Stimulated activated CD8-positive, alpha-beta memory T cell treated with anti-CD3 and anti-CD28 coated beads, Interleukin-12 subunit alpha, Interleukin-12 subunit beta, amount 100 ng/mL, for 24 hours (primary cell): ENCODE data around the gene OTOP3.

Source experiments
- DNase-seq: peaks from one replicate; pipeline ENCODE4 v3.0.0-alpha.2; 2020; ENCODE audit errors: extremely low read depth

OTOP3 gene

DNA sequence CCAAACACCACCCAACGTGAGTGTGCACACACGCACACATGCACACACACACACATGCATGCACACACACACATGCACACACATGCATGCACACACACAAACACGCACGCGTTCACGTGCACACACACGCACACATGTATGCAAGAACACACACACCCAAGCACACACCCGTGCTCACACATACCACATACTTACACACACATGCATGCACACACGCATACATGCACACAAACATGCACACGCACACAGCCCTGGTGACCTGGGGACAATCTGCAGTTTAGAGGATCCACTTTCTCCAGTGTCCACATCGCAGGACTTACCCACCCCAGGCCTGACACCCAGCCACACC, 18.9 kb upstream of the OTOP3 start:
- DNase-seq: no peak

DNA sequence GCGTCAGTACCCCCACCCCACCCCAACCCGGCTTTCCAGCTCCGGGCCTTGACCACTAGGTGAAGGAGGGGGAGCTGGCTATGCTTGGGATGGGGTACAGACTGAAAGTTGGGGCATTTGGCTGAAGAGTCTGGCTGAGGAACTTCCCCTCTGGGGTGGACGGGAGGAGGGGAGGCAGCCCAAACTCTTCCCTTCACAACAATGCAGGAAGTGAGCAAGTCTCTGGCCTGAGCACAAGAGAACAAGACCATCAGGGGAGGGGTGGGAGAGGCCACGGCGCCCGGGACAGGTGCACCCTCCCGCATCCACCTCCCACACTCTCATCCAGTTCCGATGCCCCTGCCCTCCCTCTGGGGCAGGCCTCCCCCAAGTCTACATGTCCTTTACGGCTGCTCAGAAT, 18.3 kb upstream of the OTOP3 start:
- no peak for DNase-seq

DNA sequence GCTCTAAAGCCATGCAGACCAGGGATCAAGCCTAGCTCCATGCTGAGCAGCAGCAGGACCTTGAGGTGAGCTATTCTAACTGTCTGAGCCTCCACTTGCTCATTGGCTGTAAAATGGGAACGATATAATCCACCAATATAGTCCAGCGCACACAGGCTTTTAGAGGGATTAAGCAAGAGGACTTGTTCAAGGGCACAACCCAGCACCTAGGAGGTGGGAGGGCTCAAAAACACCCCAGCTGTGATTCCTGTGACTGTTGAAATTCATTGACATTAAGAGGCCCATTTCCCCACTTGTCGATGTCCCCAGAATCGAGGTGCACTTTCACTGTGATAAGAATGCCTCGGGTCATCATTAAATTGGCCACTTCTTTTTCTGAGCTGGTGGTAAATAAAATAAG, 16.8 kb upstream of the OTOP3 start:
- DNase-seq: no peak

DNA sequence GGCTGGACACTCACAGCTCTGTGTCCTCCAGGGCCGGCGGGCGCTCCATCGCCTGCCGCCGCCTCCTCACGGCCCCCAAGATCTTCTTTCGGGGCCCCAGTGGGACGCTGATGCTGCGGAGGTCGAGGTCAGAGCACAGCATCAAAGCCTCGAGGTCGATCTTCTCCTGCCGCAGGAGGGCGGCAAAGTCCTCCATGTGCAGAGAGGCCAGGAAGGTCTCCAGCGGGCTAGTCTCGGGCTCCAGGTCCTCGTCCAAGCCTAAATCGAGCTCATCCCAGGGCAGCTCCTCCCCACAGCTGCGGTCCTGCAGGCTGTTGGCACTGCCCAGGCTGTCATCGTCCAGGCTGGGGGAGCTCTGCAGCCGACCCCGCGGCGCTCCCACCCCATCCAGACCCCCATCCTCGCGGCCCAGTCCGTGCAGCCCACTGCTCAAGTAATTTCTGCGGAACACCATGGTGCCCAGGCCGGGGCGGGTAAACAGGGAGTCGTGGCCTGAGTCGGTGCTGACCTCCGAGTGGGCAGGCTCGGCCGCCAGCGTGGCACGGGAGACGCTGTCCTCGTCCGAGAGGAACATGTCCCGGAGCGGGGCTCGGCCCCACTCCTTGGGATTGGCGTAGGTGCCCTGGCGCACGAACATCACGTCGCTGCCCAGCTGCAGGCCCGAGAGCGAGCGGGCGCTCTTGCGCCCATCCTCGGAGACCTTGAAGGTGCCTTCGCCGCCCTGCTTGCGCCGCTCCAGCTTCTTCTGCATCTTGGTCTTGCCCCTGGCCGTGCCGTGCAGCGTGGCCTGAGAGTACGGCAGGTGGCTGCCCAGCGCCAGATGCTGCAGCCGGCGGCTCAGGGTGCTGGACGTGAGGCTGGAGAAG, 16.0 kb upstream of the OTOP3 start:
- no peak for DNase-seq

DNA sequence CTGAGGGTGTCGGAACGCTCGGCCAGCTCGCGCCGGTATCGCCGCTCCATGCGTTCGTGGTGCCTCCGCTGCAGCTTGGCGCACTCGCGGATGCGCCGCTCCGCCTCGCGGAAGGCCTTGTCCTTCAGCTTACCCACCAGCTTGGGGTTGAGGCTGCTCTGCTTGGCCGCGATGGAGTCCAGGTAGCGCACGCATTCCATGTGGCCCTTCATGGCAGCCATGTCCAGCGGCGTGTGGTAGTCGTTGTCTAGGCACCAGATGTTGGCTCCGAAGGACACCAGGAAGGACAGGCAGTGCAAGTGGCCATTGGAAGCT, 15.4 kb upstream of the OTOP3 start:
- DNase-seq: no peak

DNA sequence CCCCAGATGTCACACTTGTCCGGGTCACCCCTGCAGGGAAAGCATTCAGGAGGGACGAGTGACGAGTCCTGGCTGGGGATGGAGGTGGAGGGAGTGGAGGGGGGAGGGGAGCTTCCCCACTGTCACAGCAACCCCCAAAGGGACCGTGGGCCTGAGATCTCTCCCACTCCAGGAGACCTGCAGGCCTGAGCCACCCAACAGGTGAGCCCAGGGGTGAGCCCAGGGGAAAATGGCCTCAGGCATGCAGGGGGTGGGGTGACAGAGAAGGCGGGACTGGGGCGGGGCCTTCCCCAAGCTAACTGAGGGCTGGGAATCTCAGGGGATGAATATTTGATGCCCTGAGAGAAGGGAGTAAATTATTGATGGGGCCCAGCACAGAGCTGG, 15.1 kb upstream of the OTOP3 start:
- no peak for DNase-seq

DNA sequence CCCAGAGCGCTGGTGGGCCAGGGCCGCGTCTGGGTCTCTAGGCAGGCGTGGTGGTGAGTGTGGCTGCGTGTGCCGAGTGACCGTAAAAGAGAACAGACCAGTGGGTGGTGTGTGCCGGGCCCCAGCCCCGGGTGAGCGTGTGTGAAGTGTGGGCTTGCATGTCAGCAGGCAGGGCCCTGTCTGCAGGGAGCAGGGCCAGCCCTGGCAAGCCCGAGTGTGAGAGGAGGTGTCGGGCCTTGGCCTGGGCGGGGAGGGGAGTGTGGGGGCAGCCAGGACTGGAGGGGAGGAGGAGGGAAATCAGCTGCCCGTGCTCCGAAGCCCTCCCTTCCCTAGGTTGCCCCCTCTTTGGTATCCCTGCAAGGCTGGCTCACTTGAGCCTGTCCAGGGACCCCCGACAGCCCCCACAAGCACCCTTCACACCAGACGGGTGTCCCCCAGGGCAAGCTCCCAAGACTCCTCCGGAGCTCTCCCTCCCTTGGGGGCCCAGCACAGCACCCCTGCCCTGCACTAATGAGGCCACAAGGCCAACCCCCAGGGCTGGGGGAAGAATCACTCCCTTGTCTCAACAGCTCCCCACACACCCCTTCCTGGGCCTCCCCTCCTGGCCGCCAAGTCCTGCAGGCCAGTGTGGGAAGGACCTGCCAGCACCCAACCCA, 14.5 kb upstream of the OTOP3 start:
- no peak for DNase-seq

DNA sequence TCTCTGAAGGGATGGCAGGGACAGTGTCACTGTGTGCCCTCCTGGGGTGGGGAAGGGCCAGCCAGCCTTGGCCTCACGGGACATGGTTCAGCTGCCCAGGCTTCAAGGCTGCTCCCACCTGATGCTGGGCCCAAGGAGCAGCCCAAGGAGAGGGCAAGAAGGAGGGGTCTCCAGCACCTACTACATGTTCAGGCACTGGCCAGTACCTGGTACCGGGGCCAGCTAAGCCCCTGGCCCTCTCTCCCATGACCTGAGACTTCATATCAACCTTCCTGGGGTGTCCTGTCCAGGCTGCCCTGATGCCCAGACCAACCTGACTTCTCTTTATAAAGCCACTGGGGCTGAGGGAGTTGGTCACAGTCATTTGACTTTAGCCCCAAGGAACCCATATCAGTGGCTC, 13.9 kb upstream of the OTOP3 start:
- no peak for DNase-seq

DNA sequence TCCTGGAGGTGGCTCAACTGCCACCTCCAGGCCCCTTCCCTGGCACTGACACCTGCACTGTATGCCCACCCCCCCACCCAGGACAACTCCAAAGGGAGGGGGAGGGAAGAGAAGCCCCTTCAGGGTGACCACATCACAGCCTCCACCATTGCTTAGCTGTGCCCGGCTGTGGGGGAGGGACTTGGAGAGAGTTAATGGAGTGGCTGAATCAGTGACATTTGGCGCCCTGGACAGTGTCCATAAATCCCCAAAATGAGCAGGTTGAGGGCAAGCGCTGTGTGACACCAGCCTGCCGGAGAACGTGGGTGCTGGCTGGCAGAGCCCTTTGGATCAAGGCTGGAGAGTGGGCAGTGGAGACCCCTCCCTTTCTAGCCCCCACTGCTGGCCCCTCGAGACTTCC, 13.5 kb upstream of the OTOP3 start:
- DNase-seq: no peak

DNA sequence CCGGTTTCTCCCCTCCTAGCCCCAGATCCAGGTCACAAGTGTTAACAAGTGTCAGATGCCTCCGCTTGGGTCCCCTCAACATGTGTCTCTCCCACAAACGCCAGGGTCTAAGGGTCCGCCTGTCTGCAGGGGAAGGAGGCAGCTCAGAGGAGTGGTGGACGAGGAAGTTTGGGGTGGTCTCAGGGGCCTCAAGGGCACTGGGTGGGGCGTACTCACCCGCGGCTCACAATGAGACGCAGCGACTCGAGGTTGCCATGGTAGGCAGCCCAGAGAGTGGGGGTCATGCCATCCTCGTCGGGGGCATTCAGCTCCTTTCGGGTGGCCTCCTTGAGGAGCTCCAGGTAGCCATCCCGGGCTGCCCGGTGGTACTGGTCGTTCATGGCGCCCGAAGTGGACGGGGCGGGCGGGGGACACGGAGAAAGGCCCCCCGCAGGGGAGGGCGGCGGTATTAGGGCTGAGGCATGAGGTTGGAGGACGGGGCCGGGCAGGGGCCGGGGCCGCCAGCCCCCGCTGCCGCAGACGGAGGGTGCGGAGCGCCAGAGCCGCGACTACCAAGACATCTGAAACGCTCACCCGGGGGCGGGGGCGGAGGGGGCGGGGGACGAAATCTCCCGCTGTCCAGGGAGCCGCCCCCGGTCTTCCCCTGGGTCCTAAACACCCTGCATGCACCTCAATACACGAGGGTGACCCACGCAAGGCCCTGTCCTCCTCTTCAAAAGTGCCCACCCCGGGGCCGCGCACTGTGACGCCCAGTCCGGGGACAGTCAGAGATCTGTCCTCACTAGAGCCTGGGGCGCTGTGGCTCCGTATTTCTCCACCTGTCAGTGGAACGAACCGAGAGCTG, 12.8 kb upstream of the OTOP3 start, which contains the start of gene USH1G:
Gene USH1G, minus strand, starts transcription at position 562 of the 844 bp plus-strand sequence. Its CDS starts 182 bp downstream, at position 380.
- no peak for DNase-seq

DNA sequence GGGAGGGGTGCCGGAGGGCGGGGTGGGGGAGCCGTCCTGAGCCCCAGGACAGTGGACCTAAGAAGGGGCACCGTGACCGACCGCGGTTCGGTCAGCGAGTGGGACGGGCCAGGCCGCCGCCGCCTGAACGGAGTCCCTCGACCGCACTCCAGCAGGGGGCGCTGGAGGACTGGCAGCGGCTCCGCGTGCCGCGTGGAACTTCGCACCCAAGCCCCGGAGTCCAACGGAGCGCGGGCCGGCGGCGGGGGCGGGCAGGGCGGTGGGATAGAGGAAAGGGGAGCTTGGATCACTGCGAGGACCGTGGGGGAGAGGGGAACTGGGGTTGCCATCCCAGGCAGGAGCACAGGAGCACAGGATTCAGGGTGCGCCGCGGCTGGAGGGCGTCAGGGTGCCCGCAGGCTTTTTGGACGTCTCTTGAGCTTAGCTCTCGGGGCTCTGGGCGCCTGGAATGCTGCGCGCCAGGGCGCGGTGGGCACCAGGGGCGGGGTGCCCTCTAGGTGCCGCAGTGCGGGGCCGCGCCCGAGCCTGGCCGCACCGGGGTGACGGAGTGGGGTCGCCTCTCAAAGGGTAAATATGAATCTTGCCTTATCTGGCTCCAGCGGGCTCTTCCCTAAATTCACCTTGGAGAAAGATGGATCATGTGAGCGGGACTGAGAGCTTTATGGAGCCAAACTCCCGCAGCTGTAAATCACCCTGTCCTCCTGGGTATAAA, 12.0 kb upstream of the OTOP3 start:
- peak; percentile 24 for DNase-seq

DNA sequence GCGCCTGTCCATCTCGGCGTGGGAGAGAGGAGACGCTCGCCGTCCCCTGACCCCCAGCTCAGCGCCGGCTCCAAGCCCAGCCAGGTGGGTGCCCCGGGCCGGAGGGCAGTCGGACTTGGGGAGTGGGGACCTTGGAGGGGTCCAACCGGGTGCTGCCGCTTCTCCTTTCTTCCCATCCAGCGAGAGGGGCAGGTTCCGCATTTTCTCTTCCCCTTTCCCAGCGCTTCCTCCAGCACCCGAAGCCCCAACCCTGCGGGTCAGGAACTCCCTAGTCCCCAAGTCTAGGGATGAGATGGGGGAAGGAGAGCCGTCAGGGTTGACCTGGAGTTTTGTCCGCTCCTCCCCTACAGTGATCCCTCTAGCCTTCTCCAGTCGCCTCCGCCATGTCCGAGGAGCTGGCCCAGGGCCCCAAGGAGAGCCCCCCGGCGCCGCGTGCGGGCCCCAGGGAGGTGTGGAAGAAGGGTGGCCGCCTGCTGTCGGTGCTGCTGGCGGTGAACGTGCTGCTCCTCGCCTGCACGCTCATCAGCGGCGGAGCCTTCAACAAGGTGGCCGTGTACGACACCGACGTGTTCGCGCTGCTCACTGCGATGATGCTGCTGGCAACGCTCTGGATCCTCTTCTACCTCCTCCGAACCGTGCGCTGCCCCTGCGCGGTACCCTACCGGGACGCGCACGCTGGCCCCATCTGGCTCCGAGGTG, 11.3 kb upstream of the OTOP3 start, which contains the start of gene OTOP2:
Gene OTOP2, plus strand, starts transcription at position 24 of the 699 bp plus-strand sequence. Its CDS starts 360 bp downstream, at position 384.
- DNase-seq: no peak

DNA sequence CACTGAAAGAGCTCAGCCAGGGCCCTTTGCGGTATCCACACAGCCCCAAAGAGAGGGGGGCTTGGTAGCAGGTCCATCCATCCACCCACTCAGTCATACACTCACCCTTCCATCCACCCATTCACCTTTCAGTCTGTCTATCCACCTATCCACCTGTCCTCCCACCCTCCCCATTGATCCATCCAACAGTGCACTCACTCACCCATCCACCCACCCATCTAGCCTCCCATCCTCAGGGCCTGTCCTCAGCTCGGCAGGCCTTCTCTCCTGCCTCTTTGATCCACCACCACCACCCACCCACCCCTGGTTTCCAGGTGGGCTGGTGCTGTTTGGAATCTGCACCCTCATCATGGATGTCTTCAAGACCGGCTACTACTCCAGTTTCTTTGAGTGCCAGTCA, 10.5 kb upstream of the OTOP3 start:
- no peak for DNase-seq

DNA sequence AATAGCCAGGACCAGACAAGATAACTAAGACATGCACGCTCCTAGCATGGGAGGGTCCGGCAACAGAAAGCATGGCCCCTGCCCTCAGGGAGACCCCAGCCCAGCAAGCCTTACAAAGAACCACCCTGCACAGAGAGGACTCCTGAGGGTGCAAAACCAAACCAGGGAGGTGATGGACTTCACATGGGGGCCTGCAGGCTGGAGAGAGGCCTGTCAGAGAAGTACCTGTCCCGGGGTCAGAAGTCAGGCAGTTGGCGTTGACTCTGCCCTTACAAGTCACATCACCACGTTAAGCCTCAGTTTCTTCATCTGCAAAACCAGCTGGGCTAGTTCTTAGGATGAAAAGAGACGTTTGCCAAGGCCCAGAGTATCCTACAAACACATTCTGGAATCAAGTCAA, 6.9 kb upstream of the OTOP3 start:
- DNase-seq: no peak

DNA sequence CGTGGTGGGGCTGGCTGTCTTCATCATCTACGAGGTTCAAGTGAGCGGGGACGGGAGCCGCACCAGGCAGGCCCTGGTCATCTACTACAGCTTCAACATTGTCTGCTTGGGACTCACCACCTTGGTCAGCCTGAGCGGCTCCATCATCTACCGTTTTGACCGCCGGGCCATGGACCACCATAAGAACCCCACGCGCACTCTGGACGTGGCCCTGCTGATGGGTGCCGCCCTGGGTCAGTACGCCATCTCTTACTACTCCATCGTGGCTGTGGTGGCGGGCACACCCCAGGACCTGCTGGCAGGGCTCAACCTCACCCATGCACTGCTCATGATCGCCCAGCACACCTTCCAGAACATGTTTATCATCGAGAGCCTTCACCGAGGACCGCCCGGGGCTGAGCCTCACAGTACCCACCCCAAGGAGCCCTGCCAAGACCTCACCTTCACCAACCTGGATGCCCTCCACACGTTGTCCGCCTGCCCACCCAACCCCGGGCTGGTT, 5.1 kb upstream of the OTOP3 start:
- no peak for DNase-seq

DNA sequence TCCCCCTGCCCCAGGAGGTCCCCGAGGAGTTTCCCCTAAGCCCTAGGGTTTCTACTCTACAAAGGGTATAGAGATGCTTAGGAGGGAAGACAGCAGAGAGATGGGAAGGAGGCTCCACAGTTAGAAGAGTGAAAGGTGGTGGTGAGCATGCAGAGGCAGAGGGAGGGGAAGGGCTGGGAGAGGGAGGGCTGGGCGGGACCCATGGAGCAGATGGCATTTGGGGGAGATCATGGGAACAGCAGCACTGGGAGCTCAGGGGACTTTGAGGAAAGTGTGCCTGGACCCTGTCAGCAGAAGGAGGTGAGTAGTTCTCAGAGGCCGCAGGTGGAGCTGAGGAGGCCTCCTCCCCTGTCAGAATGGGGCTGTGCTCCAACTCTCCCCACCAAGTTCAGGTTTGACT, 650 bp upstream of the OTOP3 start:
- DNase-seq: no peak

DNA sequence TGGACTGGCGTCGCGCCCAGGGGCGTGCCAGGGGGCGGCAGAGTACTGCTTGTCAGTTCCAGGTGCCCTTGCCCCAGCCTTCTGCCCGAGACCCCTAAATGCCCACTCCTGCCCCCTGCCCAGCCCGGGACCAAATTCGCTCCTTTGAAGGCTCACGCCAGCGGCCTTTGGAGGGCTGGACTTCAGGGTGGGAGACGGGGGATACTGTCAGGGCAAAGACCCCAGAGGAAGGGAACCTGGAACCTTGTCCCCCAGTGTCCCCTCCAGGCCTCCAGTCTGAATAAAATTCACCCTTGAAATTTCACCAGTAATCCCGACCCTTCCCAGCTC, 737 bp downstream of the OTOP3 start:
- DNase-seq: no peak

DNA sequence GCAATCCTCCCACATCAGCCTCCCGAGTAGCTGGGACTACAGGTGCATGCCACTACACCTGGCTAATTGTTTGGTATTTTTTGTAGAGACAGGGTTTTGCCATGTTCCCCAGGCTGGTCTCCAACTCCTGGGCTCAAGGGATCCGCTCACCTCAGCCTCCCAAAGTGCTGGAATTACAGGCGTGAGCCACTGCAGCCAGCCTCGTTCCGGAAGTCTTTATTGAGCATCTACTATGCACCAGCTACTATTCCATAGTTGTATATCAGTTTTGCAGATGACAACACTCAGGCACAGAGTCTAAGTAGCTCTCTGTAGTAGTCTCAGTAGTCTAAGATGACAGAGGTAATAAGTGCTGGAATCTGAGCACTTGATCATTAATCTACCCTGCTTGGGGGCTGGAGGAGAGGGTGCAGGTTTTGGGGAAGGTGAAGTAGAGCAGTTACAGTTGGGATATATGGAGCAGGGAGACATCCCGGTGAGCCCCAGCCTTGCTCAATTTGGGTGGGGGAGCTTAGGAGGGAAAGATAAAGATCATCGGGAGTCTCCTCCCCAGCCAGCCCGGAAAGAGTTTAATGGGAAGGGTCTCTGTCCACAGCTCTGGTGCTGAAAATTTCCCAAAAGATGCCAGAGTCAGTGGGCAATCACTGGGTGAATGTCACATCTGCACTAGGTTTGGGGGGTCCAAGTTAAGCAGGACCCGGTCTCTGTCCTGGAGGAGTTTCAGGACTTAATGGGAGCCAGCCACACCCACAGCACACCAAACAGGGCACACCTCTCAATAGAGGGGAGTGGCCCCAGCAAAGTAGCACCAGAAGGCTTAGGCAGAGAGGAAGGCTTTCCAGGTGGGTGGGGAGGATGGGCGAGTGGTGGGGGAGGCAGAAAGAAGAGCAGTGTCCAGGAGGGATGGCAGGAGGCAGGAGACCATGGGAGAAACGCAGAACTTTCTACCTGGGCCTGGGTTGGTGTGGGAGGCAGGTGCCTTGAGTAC, 1.7 kb downstream of the OTOP3 start:
- no peak for DNase-seq

DNA sequence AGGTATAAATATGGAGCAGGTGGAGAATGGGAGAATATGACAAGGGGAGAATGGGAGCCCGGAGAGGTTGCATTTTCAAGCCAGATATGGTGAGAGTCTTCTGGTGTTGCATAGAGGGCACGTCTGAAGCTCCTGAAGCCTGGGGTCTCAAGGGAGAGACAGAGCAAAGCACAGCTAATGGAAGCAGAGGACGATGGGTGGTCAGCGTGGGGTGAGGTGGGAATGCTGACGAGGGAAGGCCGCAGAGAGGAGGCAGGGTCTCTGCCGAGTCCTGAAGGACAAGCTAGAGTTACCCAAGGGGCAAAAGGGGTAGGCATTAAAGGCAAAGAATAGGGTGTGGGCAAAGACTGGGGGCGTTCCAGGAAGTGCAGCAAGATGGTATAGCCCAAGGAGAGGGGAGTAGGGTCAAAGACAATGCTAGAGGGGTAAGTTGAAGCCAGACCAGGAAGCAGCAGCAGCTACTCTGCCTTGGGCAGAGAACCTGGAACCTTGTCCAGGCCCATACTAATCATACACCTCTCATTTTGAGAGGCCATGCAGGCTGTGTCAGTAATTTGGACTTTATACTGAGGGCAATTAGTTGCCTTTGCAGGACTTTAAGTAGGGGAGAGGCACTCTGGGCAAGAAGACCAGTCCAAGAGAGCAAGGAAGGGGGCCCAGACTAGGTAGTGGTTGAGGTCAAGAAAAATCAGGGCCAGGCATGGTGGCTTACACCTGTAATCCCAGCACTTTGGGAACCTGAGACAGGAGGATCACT, 2.7 kb downstream of the OTOP3 start:
- no peak for DNase-seq
